Keratinocyte (primary cell): ENCODE results near the gene SP6. TPM values are rescaled to one million over a fixed set of nuclear protein-coding genes. Genes with fewer than 3 reads are reported as not detected.

Experiments
- DNase-seq: peaks from one replicate; pipeline ENCODE4 v3.0.0-alpha.2; 2011; ENCODE audit warnings: low read depth, missing footprints, low spot score
- FAIRE-seq: peaks from 2 replicates; lab custom pipeline; 2011; peaks lifted over from hg19 to GRCh38; lab: Jason Lieb, UNC
- H2AFZ ChIP-seq: 2 replicates; pipeline ENCODE4 v1.6.0; 2012; ENCODE audit warnings: low read length, control low read depth, inconsistent platforms; ENCODE audit not compliant: control insufficient read depth
- H3K27ac ChIP-seq: 2 replicates; pipeline ENCODE4 v1.5.1; 2011; ENCODE audit warnings: low read length; ENCODE audit not compliant: control insufficient read depth, insufficient read depth
- H3K27me3 ChIP-seq: 3 replicates; pipeline ENCODE4 v1.6.0; 2011; ENCODE audit warnings: low read length; ENCODE audit not compliant: control insufficient read depth, insufficient read depth; ENCODE audit errors: extremely low read depth
- H3K36me3 ChIP-seq, 2 experiments: 2 replicates in 1 of 2; 3 replicates in 1 of 2; pipeline ENCODE4 v1.5.1; 2011; ENCODE audit warnings: low read length in 2 of 2, mild to moderate bottlenecking in 1 of 2; ENCODE audit not compliant: control insufficient read depth in 2 of 2, insufficient read depth in 2 of 2; ENCODE audit errors: extremely low read depth in 1 of 2
- H3K4me1 ChIP-seq: 3 replicates; pipeline ENCODE4 v1.5.1; 2011; ENCODE audit warnings: low read length; ENCODE audit not compliant: control insufficient read depth, insufficient read depth; ENCODE audit errors: extremely low read depth
- H3K4me2 ChIP-seq: 3 replicates; pipeline ENCODE4 v1.6.0; 2011; ENCODE audit warnings: low read depth, low read length; ENCODE audit not compliant: control insufficient read depth, insufficient read depth; ENCODE audit errors: extremely low read depth
- H3K4me3 ChIP-seq, 3 experiments: fragments of 200-600 bp in 1 of 3; sonication (generic) in 1 of 3; 2 replicates in 2 of 3; 3 replicates in 1 of 3; pipeline ENCODE4 v1.5.1; 2011 to 2016; ENCODE audit warnings: low read length in 3 of 3, mild to moderate bottlenecking in 3 of 3, control low read depth in 2 of 3, inconsistent platforms in 1 of 3, low read depth in 1 of 3, mixed read lengths in 1 of 3, mixed run types in 1 of 3, moderate library complexity in 1 of 3; ENCODE audit not compliant: control insufficient read depth in 2 of 3, insufficient read depth in 2 of 3; ENCODE audit errors: extremely low read depth in 1 of 3
- H3K79me2 ChIP-seq: 2 replicates; pipeline ENCODE4 v1.6.0; 2012; ENCODE audit warnings: low read length; ENCODE audit not compliant: control insufficient read depth, insufficient read depth
- H3K9ac ChIP-seq: 3 replicates; pipeline ENCODE4 v1.6.0; 2011; ENCODE audit warnings: low read length; ENCODE audit not compliant: control insufficient read depth, insufficient read depth; ENCODE audit errors: extremely low read depth
- H3K9me1 ChIP-seq: 3 replicates; pipeline ENCODE4 v1.6.0; 2011; ENCODE audit warnings: low read length; ENCODE audit not compliant: control insufficient read depth, insufficient read depth; ENCODE audit errors: extremely low read depth
- H3K9me3 ChIP-seq: 2 replicates; pipeline ENCODE4 v1.5.1; 2012; ENCODE audit warnings: low read depth, low read length; ENCODE audit not compliant: control insufficient read depth
- H4K20me1 ChIP-seq: 3 replicates; pipeline ENCODE4 v1.6.0; 2011; ENCODE audit warnings: low read length; ENCODE audit not compliant: control insufficient read depth, insufficient read depth; ENCODE audit errors: extremely low read depth
- EZH2 ChIP-seq: IDR thresholded peaks from one replicate; pipeline ENCODE4 v1.6.1; 2012; ENCODE audit warnings: inconsistent platforms, mild to moderate bottlenecking, low read length, moderate library complexity
- dilution Hi-C: fragments of 300-500 bp; cut with MboI; formaldehyde crosslinking; loops from one replicate; pipeline ENCODE4 v1.7.0; 2020; ENCODE audit warnings: low sequenced_read_pairs; ENCODE audit not compliant: extremely low pct_ligation_motif_present
- polyA plus RNA-seq, 5 experiments: library from polyadenylated mRNA; depleted of rRNA in 3 of 5; stranded (reverse) in 3 of 5; stranded (forward) in 1 of 5; unstranded in 1 of 5; fragments of >200 nt; gene quantifications; 1 replicate in 1 of 5; 2 replicates in 3 of 5; 3 replicates in 1 of 5; pipeline versions ENCODE4 v1.2.1 to v1.2.3, GENCODE V29; 2011 to 2012; ENCODE audit warnings: missing spikeins in 2 of 5, low read depth in 1 of 5, low replicate concordance in 1 of 5
- TF ChIP-seq, protein P1 (sequence below), 3 experiments: IDR thresholded peaks in 1 of 3; conservative IDR thresholded peaks in 1 of 3; optimal IDR thresholded peaks in 1 of 3; 2 replicates in 2 of 3; 3 replicates in 1 of 3; pipeline versions ENCODE3 to v1.5.1; 2011; ENCODE audit warnings: low read length in 3 of 3, mild to moderate bottlenecking in 3 of 3, moderate library complexity in 2 of 3, control low read depth in 1 of 3, inconsistent platforms in 1 of 3; ENCODE audit not compliant: insufficient read depth in 2 of 3; ENCODE audit errors: extremely low read depth in 1 of 3

The SP6 gene
- polyA plus RNA-seq, 1 donor (not counting 4 experiments of a cell fraction or from before 2014, with no cell fraction given), result 2.0 TPM

GRCh38 chr17:47838636-47839035, 12.3 kb downstream of the SP6 start:
- Histone ChIP-seq H3K9me1 (no peaks in the 10 kb centered on the region), H3K36me3 (peaks cover 0 to 19% of the 10 kb centered on the region in 2 experiments), H4K20me1 (no peaks in the 10 kb centered on the region), H3K4me1 (peaks cover 21% of the 10 kb centered on the region), H3K27ac (no peak overlapping the region), H3K9ac (no peak overlapping the region), H3K79me2 (peaks cover 5% of the 10 kb centered on the region), H2AFZ (no peak overlapping the region), H3K4me2 (no peak overlapping the region), H3K4me3 (no peak overlapping the region), H3K27me3 (no peaks in the 10 kb centered on the region), H3K9me3 (no peaks in the 10 kb centered on the region)
- TF ChIP-seq EZH2, result no peak
- TF ChIP-seq, protein P1, sequence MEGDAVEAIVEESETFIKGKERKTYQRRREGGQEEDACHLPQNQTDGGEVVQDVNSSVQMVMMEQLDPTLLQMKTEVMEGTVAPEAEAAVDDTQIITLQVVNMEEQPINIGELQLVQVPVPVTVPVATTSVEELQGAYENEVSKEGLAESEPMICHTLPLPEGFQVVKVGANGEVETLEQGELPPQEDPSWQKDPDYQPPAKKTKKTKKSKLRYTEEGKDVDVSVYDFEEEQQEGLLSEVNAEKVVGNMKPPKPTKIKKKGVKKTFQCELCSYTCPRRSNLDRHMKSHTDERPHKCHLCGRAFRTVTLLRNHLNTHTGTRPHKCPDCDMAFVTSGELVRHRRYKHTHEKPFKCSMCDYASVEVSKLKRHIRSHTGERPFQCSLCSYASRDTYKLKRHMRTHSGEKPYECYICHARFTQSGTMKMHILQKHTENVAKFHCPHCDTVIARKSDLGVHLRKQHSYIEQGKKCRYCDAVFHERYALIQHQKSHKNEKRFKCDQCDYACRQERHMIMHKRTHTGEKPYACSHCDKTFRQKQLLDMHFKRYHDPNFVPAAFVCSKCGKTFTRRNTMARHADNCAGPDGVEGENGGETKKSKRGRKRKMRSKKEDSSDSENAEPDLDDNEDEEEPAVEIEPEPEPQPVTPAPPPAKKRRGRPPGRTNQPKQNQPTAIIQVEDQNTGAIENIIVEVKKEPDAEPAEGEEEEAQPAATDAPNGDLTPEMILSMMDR (optimal IDR thresholded peaks at IDR 0.05 in 1 of 3, IDR thresholded peaks at IDR 0.05 in 1 of 3, conservative IDR thresholded peaks at IDR 0.05 in 1 of 3; ENCODE audit: extremely low read depth in 1 of 3, insufficient read depth in 2 of 3, low read length in 3 of 3), result no peak
- FAIRE-seq (no peak), DNase-seq (no peak)
- dilution Hi-C loops, result no loop called here

GRCh38 chr17:47837401-47838039, 13.4 kb downstream of the SP6 start:
- no peak overlapping the region for H2AFZ ChIP-seq
- H3K36me3 ChIP-seq, result peaks cover 0 to 19% of the 10 kb centered on the region in 2 experiments
- H3K9me1 ChIP-seq, result no peaks in the 10 kb centered on the region
- H3K9ac ChIP-seq, result no peak overlapping the region
- no peaks in the 10 kb centered on the region for H4K20me1 ChIP-seq
- no peaks in the 10 kb centered on the region for H3K9me3 ChIP-seq
- FAIRE-seq (no peak), DNase-seq (no peak)
- no peaks in the 10 kb centered on the region for H3K27me3 ChIP-seq
- H3K27ac ChIP-seq, result no peak overlapping the region
- TF ChIP-seq EZH2, result no peak
- TF ChIP-seq, protein P1 (optimal IDR thresholded peaks at IDR 0.05 in 1 of 3, IDR thresholded peaks at IDR 0.05 in 1 of 3, conservative IDR thresholded peaks at IDR 0.05 in 1 of 3; ENCODE audit: extremely low read depth in 1 of 3, insufficient read depth in 2 of 3, low read length in 3 of 3), result no peak
- H3K79me2 ChIP-seq, result peaks cover 5% of the 10 kb centered on the region
- no peak overlapping the region for H3K4me2 ChIP-seq
- H3K4me1 ChIP-seq, result peaks cover 13% of the 10 kb centered on the region
- dilution Hi-C loops, result no loop called here
- no peak overlapping the region for H3K4me3 ChIP-seq
